Measurements from ENCODE around the gene LRRIQ4. TPM values are rescaled to one million over a fixed set of nuclear protein-coding genes. Genes with fewer than 3 reads are reported as not detected.

The LRRIQ4 gene
- total RNA-seq, 2 experiments from 2014 or later = not detected

- ChIA-PET POLR2A (interaction anchor here (2.1 kb wide), 1 partner anchor 14 kb away, joined by 8 read pairs; no protein-coding TSS in a partner anchor), CTCF (interaction anchor here (1.6 kb wide), 1 partner anchor 8 kb away, joined by 3 read pairs; no protein-coding TSS in a partner anchor)
- H3K4me3 Mint-ChIP-seq = no peak overlapping the region
- intact Hi-C loops (cut with DNase I, micrococcal nuclease) = no loop called here
- H3K36me3 ChIP-seq (ENCODE audit: insufficient read depth, low read length) = no peaks in the 10 kb centered on the region
- no peaks in the 10 kb centered on the region for H3K4me1 Mint-ChIP-seq (ENCODE audit: low read depth)
- peaks cover 0 to 4% of the 10 kb centered on the region in 2 experiments for H3K27me3 ChIP-seq (ENCODE audit: control insufficient read depth in 1 of 2, insufficient read depth in 2 of 2, low read length in 2 of 2)
- H3K4me3 ChIP-seq (ENCODE audit: low read length) = no peak overlapping the region
- no peak for ATAC-seq (ENCODE audit: poor library complexity)
- H3K9me3 ChIP-seq (ENCODE audit: control insufficient read depth in 1 of 2, insufficient read depth in 1 of 2, low read length in 2 of 2) = no peaks in the 10 kb centered on the region
- no peak overlapping the region for H3K27ac Mint-ChIP-seq
- no peak for TF ChIP-seq CTCF (IDR thresholded peaks at IDR 0.05)
- H3K36me3 Mint-ChIP-seq (ENCODE audit: low read depth) = no peaks in the 10 kb centered on the region
- no peak for DNase-seq
- no peaks in the 10 kb centered on the region for H3K4me1 ChIP-seq (ENCODE audit: insufficient read depth, low read length)
- H3K27me3 Mint-ChIP-seq = peaks cover 8% of the 10 kb centered on the region
- H3K9me3 Mint-ChIP-seq = no peaks in the 10 kb centered on the region
- H3K27ac ChIP-seq (ENCODE audit: low read depth in 1 of 2, low read length in 2 of 2) = no peak overlapping the region
These were observed 30.3 kb downstream of the LRRIQ4 start for GRCh38 chr3:169842960-169843359.

DNA sequence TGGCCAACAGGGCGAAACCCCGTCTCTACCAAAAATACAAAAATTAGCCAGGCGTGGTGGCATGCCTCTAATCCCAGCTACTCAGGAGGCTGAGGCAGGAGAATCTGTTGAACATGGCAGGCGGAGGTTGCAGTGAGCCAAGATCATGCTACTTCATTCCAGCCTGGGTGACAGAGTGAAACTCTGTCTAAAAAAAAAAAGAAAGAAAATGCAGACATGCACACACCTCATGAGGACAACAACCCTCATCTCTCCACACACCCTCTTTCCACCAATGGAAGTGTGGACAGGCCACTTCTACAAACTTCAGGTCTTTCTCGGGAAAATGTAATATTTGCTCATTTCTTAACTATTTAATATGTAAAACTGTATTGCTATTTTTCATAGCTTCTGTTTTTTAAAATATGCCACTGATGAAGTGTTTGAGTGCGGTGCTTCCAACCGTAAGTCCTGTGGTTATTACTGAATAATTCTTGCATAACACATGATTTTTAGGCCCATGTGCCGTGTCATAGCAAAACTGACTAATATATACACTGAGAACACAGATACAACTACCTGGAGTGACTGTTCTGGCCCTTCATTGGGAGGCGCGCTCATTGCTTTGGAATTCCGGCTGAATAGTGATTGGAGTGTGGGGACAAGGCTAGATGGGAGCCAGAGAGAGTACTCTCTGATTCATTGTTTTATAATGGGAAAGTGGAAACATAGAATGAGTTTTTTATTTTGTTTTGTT, 34.0 kb downstream of the LRRIQ4 start:
- no peak overlapping the region for H3K27ac Mint-ChIP-seq
- no peak for TF ChIP-seq CTCF (IDR thresholded peaks at IDR 0.05)
- Histone ChIP-seq H3K9me3 (ENCODE audit: control insufficient read depth in 1 of 2, insufficient read depth in 1 of 2, low read length in 2 of 2) (no peaks in the 10 kb centered on the region), H3K4me1 (ENCODE audit: insufficient read depth, low read length) (no peaks in the 10 kb centered on the region), H3K36me3 (ENCODE audit: insufficient read depth, low read length) (no peaks in the 10 kb centered on the region), H3K27me3 (ENCODE audit: control insufficient read depth in 1 of 2, insufficient read depth in 2 of 2, low read length in 2 of 2) (no peaks in the 10 kb centered on the region), H3K27ac (ENCODE audit: low read depth in 1 of 2, low read length in 2 of 2) (no peak overlapping the region), H3K4me3 (ENCODE audit: low read length) (no peak overlapping the region)
- DNase-seq (no peak), ATAC-seq (ENCODE audit: poor library complexity) (no peak)
- POLR2A ChIA-PET = no interaction called here
- H3K4me3 Mint-ChIP-seq = no peak overlapping the region
- CTCF ChIA-PET = no interaction called here
- H3K4me1 Mint-ChIP-seq (ENCODE audit: low read depth) = no peaks in the 10 kb centered on the region
- H3K9me3 Mint-ChIP-seq = no peaks in the 10 kb centered on the region
- no peaks in the 10 kb centered on the region for H3K36me3 Mint-ChIP-seq (ENCODE audit: low read depth)
- H3K27me3 Mint-ChIP-seq = no peaks in the 10 kb centered on the region
- intact Hi-C loops (cut with DNase I, micrococcal nuclease) = no loop called here

GRCh38 chr3:169847896-169848295, 35.2 kb downstream of the LRRIQ4 start:
- H3K27ac ChIP-seq (ENCODE audit: low read depth in 1 of 2, low read length in 2 of 2) = no peak overlapping the region
- no peaks in the 10 kb centered on the region for H3K27me3 ChIP-seq (ENCODE audit: control insufficient read depth in 1 of 2, insufficient read depth in 2 of 2, low read length in 2 of 2)
- H3K9me3 ChIP-seq (ENCODE audit: control insufficient read depth in 1 of 2, insufficient read depth in 1 of 2, low read length in 2 of 2) = no peaks in the 10 kb centered on the region
- H3K9me3 Mint-ChIP-seq = no peaks in the 10 kb centered on the region
- peaks cover 2% of the 10 kb centered on the region for H3K27me3 Mint-ChIP-seq
- intact Hi-C loops (cut with DNase I, micrococcal nuclease) = no loop called here
- no peak for ATAC-seq (ENCODE audit: poor library complexity)
- no peak overlapping the region for H3K4me3 Mint-ChIP-seq
- no peaks in the 10 kb centered on the region for H3K4me1 ChIP-seq (ENCODE audit: insufficient read depth, low read length)
- DNase-seq = no peak
- no peak for TF ChIP-seq CTCF (IDR thresholded peaks at IDR 0.05)
- H3K36me3 Mint-ChIP-seq (ENCODE audit: low read depth) = no peaks in the 10 kb centered on the region
- H3K4me1 Mint-ChIP-seq (ENCODE audit: low read depth) = no peaks in the 10 kb centered on the region
- ChIA-PET POLR2A (no interaction called here), CTCF (no interaction called here)
- H3K4me3 ChIP-seq (ENCODE audit: low read length) = no peak overlapping the region
- no peak overlapping the region for H3K27ac Mint-ChIP-seq
- no peaks in the 10 kb centered on the region for H3K36me3 ChIP-seq (ENCODE audit: insufficient read depth, low read length)

Data from CD4-positive, alpha-beta T cell (primary cell).